Left ventricle myocardium superior (tissue), 1 donor: ENCODE measurements around the gene VAT1. TPM values are rescaled to one million over a fixed set of nuclear protein-coding genes. Genes with fewer than 3 reads are reported as not detected.
A peak's percentile ranks its signal among the peaks of the same experiment; 100 is the strongest.
"Not testable (repeated sequence)": the region's sequence is repeated elsewhere in the genome, so short reads cannot be mapped to it uniquely, and the experiment has no call there.

ENCODE experiments used
- ATAC-seq: fragments of 200-7000 bp; cut with Tn5 transposase; one replicate; pipeline ENCODE4 v1.9.1; 2020; ENCODE audit warnings: mild to moderate bottlenecking, moderate library complexity
- DNase-seq: peaks from one replicate; pipeline ENCODE4 v3.0.0-alpha.2; 2020
- intact Hi-C: fragments of 100-400 bp; cut with micrococcal nuclease; formaldehyde crosslinking; loops from one replicate; pipeline ENCODE4 v1.11.0; 2022
- total RNA-seq: library from RNA; stranded (reverse); fragmentation: NEBNext Ultra II Directional; extraction: Animal tissue kit (Norgen Biotek cat#: 25700); gene quantifications from one replicate; pipeline ENCODE4 v1.2.1, GENCODE V29; 2021
- donor health status: DM: no; HTN: yes; CAD: no; lungs with severe emphysema.

Gene VAT1
- total RNA-seq, 1 donor from 2014 or later, result 77.0 TPM

- intact Hi-C loops, result no loop called here
- DNase-seq, result no peak
- no peak for ATAC-seq
These were observed 8.9 kb downstream of the VAT1 start for GRCh38 chr17:43013296-43013695.

GRCh38 chr17:43011728-43012472 lies 10.3 kb downstream of the VAT1 start:
- ATAC-seq, result peak; percentile 29
- intact Hi-C loops, result no loop called here
- no peak for DNase-seq

- intact Hi-C loops, result no loop called here
- ATAC-seq (no peak), DNase-seq (no peak)
These were observed 11.4 kb downstream of the VAT1 start for GRCh38 chr17:43010667-43011308.

DNA sequence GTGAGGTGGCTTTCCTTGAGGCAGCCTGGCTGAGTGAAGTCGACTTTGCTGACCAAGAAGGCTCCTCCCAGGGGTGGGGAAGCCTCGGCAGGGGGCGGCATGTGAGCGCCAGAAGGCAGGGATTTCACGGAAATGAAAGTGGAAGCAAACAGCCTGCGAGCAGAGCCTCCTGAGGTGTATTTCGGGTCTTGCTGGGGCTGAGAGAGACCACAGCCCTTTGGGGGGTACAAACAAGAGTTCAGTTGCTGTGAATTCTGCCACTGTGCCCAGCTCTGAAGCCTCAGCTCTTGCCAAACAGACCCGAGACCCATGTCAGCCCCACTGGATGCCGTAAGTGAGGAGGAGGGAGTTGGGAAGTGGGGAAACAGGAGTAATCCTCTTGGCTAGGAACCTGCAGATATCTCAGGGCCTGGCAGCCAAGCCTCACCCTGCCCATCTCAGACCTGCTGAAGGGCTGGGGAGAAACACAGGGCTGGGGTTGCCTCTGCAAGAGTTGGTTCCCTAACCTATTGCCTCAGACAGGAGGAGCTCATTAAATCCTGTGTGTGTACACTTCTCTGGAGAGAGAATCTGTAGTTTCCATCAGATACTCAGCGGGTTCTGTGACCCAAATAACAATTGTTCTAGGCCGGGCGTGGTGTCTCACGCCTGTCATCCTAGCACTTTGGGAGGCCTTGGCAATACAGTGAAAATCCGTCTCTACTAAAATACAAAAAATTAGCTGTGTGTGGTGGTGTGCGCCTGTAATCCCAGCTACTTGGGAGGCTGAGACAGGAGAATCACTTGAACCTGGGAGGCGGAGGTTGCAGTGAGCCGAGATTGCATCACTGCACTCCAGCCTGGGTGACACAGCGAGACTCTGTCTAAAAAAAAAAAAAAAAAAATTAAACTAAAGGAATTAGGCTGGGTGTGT lies 15.3 kb downstream of the VAT1 start, which contains the start of gene IFI35:
TSS of gene IFI35 (plus strand) at position 146 of the 913 bp plus-strand sequence. CDS start at position 310, 164 bp downstream.
- intact Hi-C loops, result no loop called here
- ATAC-seq (peak; percentile 91), DNase-seq (peak; percentile 87)

DNA sequence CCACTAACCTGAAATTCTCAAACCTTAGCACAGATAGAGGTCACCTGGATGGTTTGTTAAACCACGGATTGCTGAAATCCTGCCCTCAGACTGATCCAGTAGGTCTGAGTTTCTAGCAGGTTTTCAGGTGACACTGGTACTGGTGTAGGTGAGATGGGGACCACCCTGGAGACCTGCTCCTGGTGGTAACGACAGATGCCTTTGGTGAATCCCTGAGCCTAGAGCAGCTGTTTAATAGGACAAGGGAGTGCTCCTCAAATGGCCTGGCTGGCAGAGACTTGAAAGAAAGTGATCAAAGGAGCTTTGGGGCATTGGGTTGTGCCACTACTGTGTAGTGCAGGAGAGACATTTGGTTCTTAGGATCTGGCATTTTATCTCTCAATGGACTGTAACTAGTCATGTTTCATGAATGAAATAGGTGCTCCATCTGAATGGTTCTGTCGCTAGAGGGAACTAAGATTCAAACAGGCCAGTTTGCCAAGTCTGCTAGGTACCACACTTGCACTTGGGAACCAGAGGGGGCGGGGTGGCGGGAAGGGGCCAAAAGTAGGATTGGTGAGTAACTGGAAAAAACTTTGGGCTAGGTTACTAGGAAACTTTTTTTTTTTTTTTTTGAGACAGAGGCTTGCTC lies 18.5 kb downstream of the VAT1 start:
- DNase-seq, result no peak
- ATAC-seq, result no peak
- intact Hi-C loops, result no loop called here

DNA sequence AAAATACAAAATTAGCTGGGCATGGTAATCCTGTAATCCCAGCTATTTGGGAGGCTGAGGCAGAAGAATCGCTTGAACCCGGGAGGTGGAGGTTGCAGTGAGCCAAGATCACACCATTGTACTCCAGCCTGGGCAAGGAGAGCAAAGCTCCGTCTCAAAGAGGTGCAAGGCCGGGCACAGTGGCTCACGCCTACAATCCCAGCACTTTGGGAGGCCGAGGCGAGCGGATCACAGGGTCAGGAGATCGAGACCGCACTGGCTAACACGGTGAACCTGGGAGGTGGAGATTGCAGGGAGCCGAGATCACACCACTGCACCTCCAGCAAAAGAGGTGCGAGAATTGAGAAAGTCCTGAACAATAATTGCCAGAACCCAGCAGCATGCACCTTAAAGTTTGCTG lies 21.3 kb downstream of the VAT1 start:
- DNase-seq, intact Hi-C loops, ATAC-seq: not testable (repeated sequence)

DNA sequence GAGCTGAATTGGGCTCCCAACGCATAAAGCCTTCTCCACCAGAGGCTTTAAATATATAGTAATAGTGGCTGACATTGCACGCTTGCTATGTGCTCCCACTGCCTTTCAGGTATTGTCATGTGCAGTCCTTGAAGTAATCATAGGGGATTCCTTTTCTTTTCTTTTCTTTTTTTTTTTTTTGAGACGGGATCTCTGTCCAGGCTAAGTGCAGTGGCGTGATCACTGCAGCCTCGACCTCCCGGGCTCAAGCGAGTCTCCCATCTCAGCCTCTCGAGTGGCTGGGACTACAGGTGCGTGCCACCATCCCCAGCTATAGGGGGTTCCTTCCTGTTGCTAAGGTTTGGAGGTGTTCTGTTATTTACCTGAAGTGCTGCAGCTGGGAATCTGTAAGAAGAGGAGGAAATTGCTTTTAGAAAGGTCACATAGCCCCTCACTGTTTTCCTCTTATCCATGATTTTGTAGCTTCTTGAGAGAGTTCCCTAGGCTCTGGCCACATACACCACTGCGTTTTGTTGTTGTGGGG lies 23.1 kb downstream of the VAT1 start:
- ATAC-seq (no peak), DNase-seq (no peak)
- intact Hi-C loops, result no loop called here

GRCh38 chr17:42997984-42998938 lies 23.9 kb downstream of the VAT1 start, which contains the start of gene RPL27:
TSS of gene RPL27 (plus strand) at chr17:42998419. CDS start at chr17:42998751, 332 bp downstream.
- intact Hi-C loops, result no loop called here
- ATAC-seq (peak; percentile 98), DNase-seq (peak; percentile 97)

DNA sequence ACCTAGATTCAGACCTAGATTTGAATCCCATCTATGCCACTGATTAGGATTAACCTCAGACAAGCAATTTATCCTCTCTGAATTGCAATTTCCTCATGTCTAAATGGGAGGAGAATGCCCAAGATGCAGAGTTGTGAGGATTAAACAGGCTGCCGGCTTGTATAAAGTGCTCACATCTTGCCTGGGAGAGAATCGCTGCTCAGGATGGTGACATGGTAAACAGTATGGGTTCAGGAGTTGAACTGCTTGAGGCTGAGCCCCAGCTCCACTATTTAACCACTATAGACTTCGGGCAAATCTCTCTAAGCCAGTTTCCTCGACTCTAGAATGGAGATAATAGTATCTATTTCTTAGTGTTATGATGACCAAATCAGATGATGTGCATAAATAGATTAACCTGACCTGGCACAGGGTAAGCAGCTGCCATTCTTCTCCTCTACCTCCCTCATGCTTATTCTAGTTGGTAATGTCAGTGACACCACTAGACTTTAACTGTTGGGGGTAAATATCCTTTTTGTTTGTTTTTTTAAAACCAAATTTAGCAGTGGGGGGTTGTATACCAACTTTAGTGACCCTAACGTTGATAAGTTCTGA lies 24.7 kb downstream of the VAT1 start:
- DNase-seq, result no peak
- intact Hi-C loops, result no loop called here
- peak; percentile 0 for ATAC-seq

GRCh38 chr17:42993913-42994312 lies 28.3 kb downstream of the VAT1 start:
- ATAC-seq, intact Hi-C loops: not testable (repeated sequence)

DNA sequence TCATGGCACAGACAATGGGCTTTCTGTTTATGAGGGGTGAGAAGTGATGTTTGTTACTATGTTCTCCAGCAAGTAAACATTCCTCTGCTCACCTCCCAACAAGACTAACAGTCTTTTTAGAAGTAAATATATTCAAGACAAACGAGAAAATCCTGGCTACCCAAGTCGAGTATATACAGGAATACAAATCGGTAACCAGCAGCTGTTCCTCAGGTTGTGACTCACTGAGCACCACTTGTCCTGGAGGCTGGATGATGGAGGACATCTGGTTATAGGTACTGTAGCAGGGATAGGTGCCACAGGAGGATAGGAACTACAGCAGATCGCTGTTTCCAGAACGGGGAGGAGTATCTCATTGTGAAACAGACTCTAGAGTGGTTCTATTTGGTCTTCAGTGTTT lies 29.3 kb downstream of the VAT1 start:
- intact Hi-C loops, result no loop called here
- no peak for DNase-seq
- ATAC-seq, result no peak

More at GRCh38 chr17:42993913-42994312, 28.3 kb downstream of the VAT1 start:
- DNase-seq, result not testable (repeated sequence)

- ATAC-seq, result no peak
- DNase-seq, result no peak
- intact Hi-C loops, result no loop called here
These were observed 30.7 kb downstream of the VAT1 start for GRCh38 chr17:42991471-42991870.

DNA sequence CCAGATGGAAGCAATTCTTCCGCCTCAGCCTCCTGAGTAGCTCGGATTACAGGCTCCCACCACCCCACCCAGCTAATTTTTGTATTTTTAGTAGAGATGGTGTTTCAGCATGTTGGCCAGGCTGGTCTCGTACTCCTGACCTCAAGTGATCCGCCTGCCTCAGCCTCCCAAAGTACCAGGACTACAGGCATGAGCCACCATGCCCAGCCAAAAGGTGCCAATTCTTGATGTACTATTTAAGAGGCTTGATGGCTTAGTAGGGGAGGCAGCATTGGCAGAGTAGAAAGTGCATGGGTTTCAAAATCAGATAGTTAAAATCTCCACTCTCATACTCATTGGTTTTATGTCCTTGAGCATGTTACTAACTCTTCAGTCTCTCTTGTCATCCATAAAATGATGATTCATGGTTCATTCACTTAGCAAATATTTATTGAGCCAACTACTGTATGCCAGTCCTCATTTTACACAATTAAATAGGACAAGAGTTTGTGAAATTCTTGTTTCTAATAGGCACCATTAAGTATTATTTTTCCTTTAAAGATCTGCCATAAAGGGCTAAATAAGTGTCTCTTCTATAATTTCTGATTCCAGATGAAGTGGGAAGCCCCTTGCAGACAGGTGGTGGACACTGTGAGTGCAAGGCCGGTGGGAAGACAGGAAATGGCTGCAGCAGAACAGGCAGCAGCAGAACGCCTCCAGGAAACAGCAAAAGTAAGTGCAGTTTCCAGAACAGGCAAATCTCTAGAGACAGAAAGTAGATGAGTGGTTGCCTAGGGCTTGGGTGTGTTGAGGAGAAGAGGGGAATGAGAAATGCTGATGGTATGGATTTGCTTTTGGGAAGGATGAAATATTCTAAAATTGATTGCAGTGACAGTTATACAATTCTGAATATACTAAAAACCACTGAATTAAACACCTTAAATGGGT lies 32.2 kb downstream of the VAT1 start:
- DNase-seq (no peak), ATAC-seq (no peak)
- intact Hi-C loops, result no loop called here

DNA sequence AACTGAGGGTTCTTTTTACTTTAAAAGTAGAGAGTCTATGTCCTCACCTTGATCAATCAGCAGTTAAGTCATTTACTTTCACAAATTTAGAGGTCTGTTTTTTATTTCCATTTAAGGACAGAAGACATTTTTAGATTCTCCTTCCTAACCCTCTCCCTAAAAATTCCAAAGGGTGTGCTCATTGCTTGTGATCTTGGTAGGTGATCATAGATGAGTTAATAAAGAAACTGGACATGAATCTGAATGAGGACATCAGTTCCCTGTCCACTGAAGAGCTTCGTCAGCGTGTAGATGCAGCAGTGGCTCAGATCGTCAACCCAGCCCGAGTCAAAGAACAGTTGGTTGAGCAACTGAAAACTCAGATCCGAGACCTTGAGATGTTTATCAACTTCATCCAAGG lies 33.0 kb downstream of the VAT1 start:
- DNase-seq, result no peak
- intact Hi-C loops, result no loop called here
- ATAC-seq, result no peak

DNA sequence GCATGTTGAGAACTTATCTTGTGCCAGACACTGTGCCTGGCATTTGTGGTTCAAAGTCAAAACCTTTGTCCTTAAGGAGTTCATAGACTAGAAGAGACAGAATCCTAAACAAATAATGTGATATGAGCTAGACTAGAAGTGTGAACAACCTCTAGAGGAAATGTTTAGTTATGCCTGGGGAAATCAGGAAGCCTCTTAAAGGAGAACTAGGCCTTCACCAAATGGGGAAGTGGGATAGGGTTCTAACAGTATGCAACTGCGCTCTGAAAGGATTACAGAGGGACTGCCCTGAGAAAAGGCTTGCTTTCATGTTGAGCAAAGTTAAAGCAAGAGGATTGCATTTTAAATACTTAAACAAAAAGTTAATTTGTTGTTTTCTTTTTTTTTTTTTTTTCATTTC lies 37.0 kb downstream of the VAT1 start:
- ATAC-seq (no peak), DNase-seq (no peak)
- intact Hi-C loops, result no loop called here

DNA sequence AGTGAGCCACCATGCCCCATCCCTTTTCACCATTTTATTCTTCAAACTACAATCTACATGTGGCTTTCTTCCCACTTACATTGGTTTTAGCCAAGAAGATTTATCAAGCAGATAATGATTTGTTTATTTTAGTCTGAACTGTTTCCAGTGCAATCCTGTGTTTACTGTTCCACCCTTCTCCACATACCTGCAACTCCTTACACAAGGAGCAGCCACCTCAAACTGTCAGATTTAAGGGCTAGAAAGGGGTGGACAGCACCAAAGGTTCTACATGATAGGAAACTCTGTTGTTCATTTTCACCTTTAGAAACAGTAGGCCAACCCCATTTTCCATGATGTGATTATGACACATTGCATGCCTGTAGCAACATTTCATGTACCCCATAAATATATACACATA lies 39.9 kb downstream of the VAT1 start:
- ATAC-seq, result no peak
- intact Hi-C loops, result no loop called here
- DNase-seq, result no peak
